Measurements from ENCODE around the gene PPP1R17. TPM values are rescaled to one million over a fixed set of nuclear protein-coding genes. Genes with fewer than 3 reads are reported as not detected.

PPP1R17 gene
- total and polyA plus RNA-seq, 2 donors (not counting 3 experiments of a cell fraction or from before 2014, with no cell fraction given) = not detected

- Histone ChIP-seq H4K20me1 (replicated peaks; ENCODE audit: control insufficient read depth, extremely low read depth, insufficient read depth, low read length) (no peaks in the 10 kb centered on the region), H3K9ac (replicated peaks; ENCODE audit: extremely low read depth, insufficient read depth, low read length) (no peak overlapping the region), H3K27ac (ENCODE audit: insufficient read depth, low read depth, low read length) (no peak overlapping the region), H3K27me3 (ENCODE audit: control insufficient read depth in 2 of 2, insufficient read depth in 2 of 2, low read length in 2 of 2) (peaks cover 0 to 2% of the 10 kb centered on the region in 2 experiments), H3K4me2 (ENCODE audit: insufficient read depth, low read length) (no peak overlapping the region), H2AFZ (ENCODE audit: low read depth, low read length) (no peak overlapping the region), H3K9me3 (replicated peaks; ENCODE audit: control insufficient read depth, insufficient read depth, low read length) (no peaks in the 10 kb centered on the region), H3K4me3 (replicated peaks in 1 of 3; ENCODE audit: insufficient read depth in 1 of 3, low read depth in 1 of 3, low read length in 3 of 3) (no peak overlapping the region), H3K79me2 (ENCODE audit: control insufficient read depth, insufficient read depth, low read length) (no peaks in the 10 kb centered on the region), H3K4me1 (ENCODE audit: control insufficient read depth, extremely low read depth, insufficient read depth, low read length) (no peaks in the 10 kb centered on the region), H3K36me3 (ENCODE audit: control insufficient read depth in 2 of 2, extremely low read depth in 1 of 2, insufficient read depth in 2 of 2, low read length in 2 of 2) (no peaks in the 10 kb centered on the region), H3K9me1 (replicated peaks; ENCODE audit: control insufficient read depth, extremely low read depth, insufficient read depth, low read length) (no peaks in the 10 kb centered on the region)
- TF ChIP-seq JUN (IDR thresholded peaks at IDR 0.05; ENCODE audit: borderline replicate concordance, insufficient read depth, insufficient read length, low read depth) = no peak
- TF ChIP-seq GATA2 (IDR thresholded peaks at IDR 0.05; ENCODE audit: insufficient read depth, insufficient read length, low read depth, low read length) = no peak
- no peak for TF ChIP-seq MAX (IDR thresholded peaks at IDR 0.05; ENCODE audit: insufficient read depth, insufficient read length)
- TF ChIP-seq POLR2A (IDR thresholded peaks at IDR 0.05; ENCODE audit: low read depth, low read length) = no peak
- TF ChIP-seq MYC (IDR thresholded peaks at IDR 0.05; ENCODE audit: low read depth, low read length) = no peak
- TF ChIP-seq CTCF (IDR thresholded peaks at IDR 0.05; ENCODE audit: extremely low read depth in 1 of 2, insufficient read depth in 1 of 2, low read depth in 1 of 2, low read length in 2 of 2) = no peak
- no peak for TF ChIP-seq POLR2AphosphoS5 (IDR thresholded peaks at IDR 0.05; ENCODE audit: insufficient read depth, low read depth, low read length)
- TF ChIP-seq EZH2 (IDR thresholded peaks at IDR 0.05; ENCODE audit: borderline replicate concordance, low read depth, low read length, severe bottlenecking) = no peak
- no peak for TF ChIP-seq FOS (IDR thresholded peaks at IDR 0.05; ENCODE audit: borderline replicate concordance, insufficient read depth, low read length)
- dilution Hi-C loops (cut with MboI; ENCODE audit: extremely low pct_ligation_motif_present, low sequenced_read_pairs) = no loop called here
- ChIA-PET POLR2A (no interaction called here), CTCF (interaction anchor here (1.4 to 2.3 kb wide), 2 partner anchors 417 to 457 kb away, joined by 6 to 12 read pairs; no protein-coding TSS in a partner anchor)
- no peak for DNase-seq (ENCODE audit: low read depth, low spot score)
- BruUV-seq (replicated peaks) = no TSS peak
- intact Hi-C loops (cut with micrococcal nuclease) = no loop called here
- FAIRE-seq = no peak
Measured at GRCh38 chr7:31747553-31747952, 60.5 kb downstream of the PPP1R17 start.
